HL-60 (cell line): Measurements from ENCODE around the gene TBCD.

Experiments
- DNase-seq, 2 experiments: peaks; one replicate each; pipeline ENCODE4 v3.0.0-alpha.2; 2010 to 2020; ENCODE audit warnings: low read depth in 1 of 2, low spot score in 1 of 2
- H3K27ac ChIP-seq: fragments of 250-450 bp; sonication (Bioruptor Pico); replicated peaks from 2 replicates; pipeline ENCODE4 v1.5.1; 2020; ENCODE audit warnings: mild to moderate bottlenecking, moderate library complexity
- H3K27me3 ChIP-seq: fragments of 250-450 bp; sonication (Bioruptor Pico); 2 replicates; pipeline ENCODE4 v1.5.1; 2021; ENCODE audit warnings: mild to moderate bottlenecking, moderate library complexity; ENCODE audit not compliant: insufficient read depth, poor library complexity, severe bottlenecking
- H3K4me3 ChIP-seq: replicated peaks from 2 replicates; pipeline ENCODE4 v1.5.1; 2011; ENCODE audit warnings: mild to moderate bottlenecking, control low read depth, low read length; ENCODE audit not compliant: insufficient read depth
- GABPA ChIP-seq: IDR thresholded peaks from 2 replicates; pipeline ENCODE4 v1.6.1; 2012; ENCODE audit warnings: low read depth
- POLR2AphosphoS5 ChIP-seq: IDR thresholded peaks from 2 replicates; pipeline ENCODE4 v1.6.1; 2012; ENCODE audit warnings: low read depth
- SPI1 ChIP-seq: IDR thresholded peaks from 2 replicates; pipeline ENCODE4 v1.6.1; 2012; ENCODE audit warnings: low read depth, mild to moderate bottlenecking, borderline replicate concordance
- TF ChIP-seq, protein P1 (sequence below): IDR thresholded peaks from 2 replicates; pipeline ENCODE4 v1.6.1; 2012; ENCODE audit warnings: low read depth; ENCODE audit not compliant: insufficient replicate concordance
- TF ChIP-seq, protein P2 (sequence below): IDR thresholded peaks from one replicate; pipeline ENCODE4 v1.5.1; 2011; ENCODE audit warnings: low read length, control low read depth, inconsistent platforms; ENCODE audit not compliant: insufficient read depth

Gene TBCD

GRCh38 chr17:82841921-82842596 is 90.2 kb downstream of the TBCD start:
- TF ChIP-seq, protein P1, sequence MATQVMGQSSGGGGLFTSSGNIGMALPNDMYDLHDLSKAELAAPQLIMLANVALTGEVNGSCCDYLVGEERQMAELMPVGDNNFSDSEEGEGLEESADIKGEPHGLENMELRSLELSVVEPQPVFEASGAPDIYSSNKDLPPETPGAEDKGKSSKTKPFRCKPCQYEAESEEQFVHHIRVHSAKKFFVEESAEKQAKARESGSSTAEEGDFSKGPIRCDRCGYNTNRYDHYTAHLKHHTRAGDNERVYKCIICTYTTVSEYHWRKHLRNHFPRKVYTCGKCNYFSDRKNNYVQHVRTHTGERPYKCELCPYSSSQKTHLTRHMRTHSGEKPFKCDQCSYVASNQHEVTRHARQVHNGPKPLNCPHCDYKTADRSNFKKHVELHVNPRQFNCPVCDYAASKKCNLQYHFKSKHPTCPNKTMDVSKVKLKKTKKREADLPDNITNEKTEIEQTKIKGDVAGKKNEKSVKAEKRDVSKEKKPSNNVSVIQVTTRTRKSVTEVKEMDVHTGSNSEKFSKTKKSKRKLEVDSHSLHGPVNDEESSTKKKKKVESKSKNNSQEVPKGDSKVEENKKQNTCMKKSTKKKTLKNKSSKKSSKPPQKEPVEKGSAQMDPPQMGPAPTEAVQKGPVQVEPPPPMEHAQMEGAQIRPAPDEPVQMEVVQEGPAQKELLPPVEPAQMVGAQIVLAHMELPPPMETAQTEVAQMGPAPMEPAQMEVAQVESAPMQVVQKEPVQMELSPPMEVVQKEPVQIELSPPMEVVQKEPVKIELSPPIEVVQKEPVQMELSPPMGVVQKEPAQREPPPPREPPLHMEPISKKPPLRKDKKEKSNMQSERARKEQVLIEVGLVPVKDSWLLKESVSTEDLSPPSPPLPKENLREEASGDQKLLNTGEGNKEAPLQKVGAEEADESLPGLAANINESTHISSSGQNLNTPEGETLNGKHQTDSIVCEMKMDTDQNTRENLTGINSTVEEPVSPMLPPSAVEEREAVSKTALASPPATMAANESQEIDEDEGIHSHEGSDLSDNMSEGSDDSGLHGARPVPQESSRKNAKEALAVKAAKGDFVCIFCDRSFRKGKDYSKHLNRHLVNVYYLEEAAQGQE, result no peak
- TF ChIP-seq, protein P2, sequence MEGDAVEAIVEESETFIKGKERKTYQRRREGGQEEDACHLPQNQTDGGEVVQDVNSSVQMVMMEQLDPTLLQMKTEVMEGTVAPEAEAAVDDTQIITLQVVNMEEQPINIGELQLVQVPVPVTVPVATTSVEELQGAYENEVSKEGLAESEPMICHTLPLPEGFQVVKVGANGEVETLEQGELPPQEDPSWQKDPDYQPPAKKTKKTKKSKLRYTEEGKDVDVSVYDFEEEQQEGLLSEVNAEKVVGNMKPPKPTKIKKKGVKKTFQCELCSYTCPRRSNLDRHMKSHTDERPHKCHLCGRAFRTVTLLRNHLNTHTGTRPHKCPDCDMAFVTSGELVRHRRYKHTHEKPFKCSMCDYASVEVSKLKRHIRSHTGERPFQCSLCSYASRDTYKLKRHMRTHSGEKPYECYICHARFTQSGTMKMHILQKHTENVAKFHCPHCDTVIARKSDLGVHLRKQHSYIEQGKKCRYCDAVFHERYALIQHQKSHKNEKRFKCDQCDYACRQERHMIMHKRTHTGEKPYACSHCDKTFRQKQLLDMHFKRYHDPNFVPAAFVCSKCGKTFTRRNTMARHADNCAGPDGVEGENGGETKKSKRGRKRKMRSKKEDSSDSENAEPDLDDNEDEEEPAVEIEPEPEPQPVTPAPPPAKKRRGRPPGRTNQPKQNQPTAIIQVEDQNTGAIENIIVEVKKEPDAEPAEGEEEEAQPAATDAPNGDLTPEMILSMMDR, result no peak
- no peak for TF ChIP-seq POLR2AphosphoS5
- no peak for TF ChIP-seq GABPA
- no peak for TF ChIP-seq SPI1
- Histone ChIP-seq H3K27ac (no peak overlapping the region), H3K4me3 (no peak overlapping the region), H3K27me3 (no peaks in the 10 kb centered on the region)
- no peak for DNase-seq

GRCh38 chr17:82843904-82844680 is 92.2 kb downstream of the TBCD start:
- H3K4me3 ChIP-seq, result no peak overlapping the region
- no peak for DNase-seq
- TF ChIP-seq, protein P1, result no peak
- no peak for TF ChIP-seq GABPA
- TF ChIP-seq POLR2AphosphoS5, result no peak
- TF ChIP-seq SPI1, result no peak
- H3K27ac ChIP-seq, result no peak overlapping the region
- H3K27me3 ChIP-seq, result no peaks in the 10 kb centered on the region

- no peaks in the 10 kb centered on the region for H3K27me3 ChIP-seq
- no peak overlapping the region for H3K4me3 ChIP-seq
- TF ChIP-seq SPI1 (no peak), GABPA (no peak), POLR2AphosphoS5 (no peak)
- TF ChIP-seq, protein P1, result no peak
- TF ChIP-seq, protein P2, result no peak
- DNase-seq, result no peak
- no peak overlapping the region for H3K27ac ChIP-seq
Measured at GRCh38 chr17:82844796-82845162, 92.9 kb downstream of the TBCD start.
